Prostate gland (tissue), 2 donors: ENCODE data around the gene BTG4.

Experiments
- POLR2A ChIP-seq: fragments of 450-650 bp; IDR thresholded peaks from one replicate; pipeline ENCODE4 v1.6.1; 2016; ENCODE audit warnings: antibody characterized with exemption, mild to moderate bottlenecking
- POLR2AphosphoS5 ChIP-seq: sonication (generic); formaldehyde crosslinking; IDR thresholded peaks from one replicate; pipeline ENCODE4 v1.6.1; 2017; ENCODE audit warnings: antibody characterized with exemption
- TF ChIP-seq, protein P1 (sequence below), 4 experiments: fragments of 200-600 bp in 2 of 4; fragments of 450-650 bp in 2 of 4; sonication (generic) in 2 of 4; IDR thresholded peaks; 1 replicate in 3 of 4; 2 replicates in 1 of 4; pipeline ENCODE4 v1.5.1; 2016 to 2019; ENCODE audit warnings: antibody characterized with exemption in 4 of 4, mild to moderate bottlenecking in 2 of 4, moderate library complexity in 2 of 4

DNA sequence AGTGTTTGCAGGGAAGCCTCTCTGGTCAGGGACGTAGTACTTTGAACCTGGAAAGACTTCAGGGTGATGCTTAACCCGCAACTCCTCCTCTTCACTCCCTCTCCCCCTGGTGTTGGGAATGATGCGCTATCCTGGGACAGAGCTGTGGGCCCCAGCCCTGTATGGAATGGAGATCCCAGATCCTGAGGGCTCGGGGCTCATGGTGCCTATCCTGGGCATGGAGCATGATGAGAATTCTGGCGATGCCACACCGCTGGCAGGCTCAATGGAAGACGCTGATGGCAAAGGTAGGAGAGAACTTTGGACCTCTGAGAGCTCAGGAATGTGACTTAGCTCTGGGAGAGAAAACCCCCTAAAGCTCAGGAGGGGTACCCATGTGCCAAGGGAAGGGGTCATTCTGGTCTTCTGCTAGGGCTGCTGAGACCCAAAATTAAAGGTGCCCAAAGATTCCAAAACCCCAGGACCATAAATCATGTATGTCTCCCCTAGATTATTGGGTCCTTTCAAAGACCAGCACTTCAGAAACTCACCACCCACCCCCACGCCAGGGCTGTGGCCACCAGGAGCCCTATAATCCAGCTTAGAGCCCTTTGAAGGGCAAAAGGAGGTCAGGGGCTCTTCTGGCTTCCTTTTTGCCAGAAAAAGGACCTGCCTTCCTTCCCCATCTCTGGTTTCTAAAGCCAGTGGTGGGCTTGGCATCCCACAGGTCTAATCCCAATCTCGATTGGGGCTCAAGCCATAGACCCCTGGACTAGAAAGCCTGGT lies 52.5 kb downstream of the BTG4 start:
- TF ChIP-seq POLR2A, result no peak
- TF ChIP-seq, protein P1, sequence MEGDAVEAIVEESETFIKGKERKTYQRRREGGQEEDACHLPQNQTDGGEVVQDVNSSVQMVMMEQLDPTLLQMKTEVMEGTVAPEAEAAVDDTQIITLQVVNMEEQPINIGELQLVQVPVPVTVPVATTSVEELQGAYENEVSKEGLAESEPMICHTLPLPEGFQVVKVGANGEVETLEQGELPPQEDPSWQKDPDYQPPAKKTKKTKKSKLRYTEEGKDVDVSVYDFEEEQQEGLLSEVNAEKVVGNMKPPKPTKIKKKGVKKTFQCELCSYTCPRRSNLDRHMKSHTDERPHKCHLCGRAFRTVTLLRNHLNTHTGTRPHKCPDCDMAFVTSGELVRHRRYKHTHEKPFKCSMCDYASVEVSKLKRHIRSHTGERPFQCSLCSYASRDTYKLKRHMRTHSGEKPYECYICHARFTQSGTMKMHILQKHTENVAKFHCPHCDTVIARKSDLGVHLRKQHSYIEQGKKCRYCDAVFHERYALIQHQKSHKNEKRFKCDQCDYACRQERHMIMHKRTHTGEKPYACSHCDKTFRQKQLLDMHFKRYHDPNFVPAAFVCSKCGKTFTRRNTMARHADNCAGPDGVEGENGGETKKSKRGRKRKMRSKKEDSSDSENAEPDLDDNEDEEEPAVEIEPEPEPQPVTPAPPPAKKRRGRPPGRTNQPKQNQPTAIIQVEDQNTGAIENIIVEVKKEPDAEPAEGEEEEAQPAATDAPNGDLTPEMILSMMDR (IDR thresholded peaks at IDR 0.05), result no peak
- TF ChIP-seq POLR2AphosphoS5, result no peak
